Loucy (cell line): ENCODE measurements around the gene GOLT1B.

Experiments
- EZH2phosphoT487 ChIP-seq: fragments of 200-600 bp; IDR thresholded peaks from 2 replicates; pipeline ENCODE4 v1.6.1; 2018; ENCODE audit warnings: antibody characterized with exemption, mild to moderate bottlenecking, moderate library complexity, borderline replicate concordance
- TF ChIP-seq, protein P1 (sequence below): fragments of 200-600 bp; sonication (generic); conservative IDR thresholded peaks from 2 replicates; pipeline ENCODE4 v1.5.1; 2014; ENCODE audit warnings: mild to moderate bottlenecking, antibody characterized with exemption, low read length

DNA sequence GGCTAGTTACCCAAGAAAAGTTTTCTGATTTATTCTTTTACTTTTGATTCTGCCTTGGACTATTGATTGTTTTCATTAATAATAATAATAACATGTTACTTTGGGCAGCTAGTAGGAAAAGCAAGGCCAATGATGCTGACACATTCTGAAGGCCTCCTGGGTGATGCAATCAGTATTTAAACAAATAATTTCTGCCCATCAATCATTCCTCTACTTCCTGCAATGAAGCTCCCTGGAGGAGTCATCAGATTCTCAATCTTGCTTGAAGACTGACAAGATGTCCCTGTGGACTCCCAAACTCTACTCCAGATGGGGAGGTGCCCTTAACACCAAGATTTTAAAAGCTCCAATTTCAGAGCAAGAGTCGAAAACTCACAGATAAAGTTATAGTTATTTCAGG is 24.5 kb downstream of the GOLT1B start, which contains the start of gene SPX:
- TF ChIP-seq, protein P1, sequence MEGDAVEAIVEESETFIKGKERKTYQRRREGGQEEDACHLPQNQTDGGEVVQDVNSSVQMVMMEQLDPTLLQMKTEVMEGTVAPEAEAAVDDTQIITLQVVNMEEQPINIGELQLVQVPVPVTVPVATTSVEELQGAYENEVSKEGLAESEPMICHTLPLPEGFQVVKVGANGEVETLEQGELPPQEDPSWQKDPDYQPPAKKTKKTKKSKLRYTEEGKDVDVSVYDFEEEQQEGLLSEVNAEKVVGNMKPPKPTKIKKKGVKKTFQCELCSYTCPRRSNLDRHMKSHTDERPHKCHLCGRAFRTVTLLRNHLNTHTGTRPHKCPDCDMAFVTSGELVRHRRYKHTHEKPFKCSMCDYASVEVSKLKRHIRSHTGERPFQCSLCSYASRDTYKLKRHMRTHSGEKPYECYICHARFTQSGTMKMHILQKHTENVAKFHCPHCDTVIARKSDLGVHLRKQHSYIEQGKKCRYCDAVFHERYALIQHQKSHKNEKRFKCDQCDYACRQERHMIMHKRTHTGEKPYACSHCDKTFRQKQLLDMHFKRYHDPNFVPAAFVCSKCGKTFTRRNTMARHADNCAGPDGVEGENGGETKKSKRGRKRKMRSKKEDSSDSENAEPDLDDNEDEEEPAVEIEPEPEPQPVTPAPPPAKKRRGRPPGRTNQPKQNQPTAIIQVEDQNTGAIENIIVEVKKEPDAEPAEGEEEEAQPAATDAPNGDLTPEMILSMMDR, result no peak
- TF ChIP-seq EZH2phosphoT487, result no peak
